Choroid plexus epithelial cell (primary cell): Measurements from ENCODE around the gene LGALS16.

ENCODE experiments used
- DNase-seq: peaks from one replicate; pipeline ENCODE4 v3.0.0-alpha.2; 2010; ENCODE audit warnings: low read depth
- H3K4me3 ChIP-seq: 2 replicates; pipeline ENCODE4 v1.5.1; 2011; ENCODE audit warnings: low read depth, mild to moderate bottlenecking, control low read depth, low read length, moderate library complexity
- TF ChIP-seq, protein P1 (sequence below): conservative IDR thresholded peaks from 2 replicates; pipeline ENCODE4 v1.5.1; 2011; ENCODE audit warnings: low read depth, mild to moderate bottlenecking, control low read depth, inconsistent platforms, low read length, moderate library complexity

Gene LGALS16

DNA sequence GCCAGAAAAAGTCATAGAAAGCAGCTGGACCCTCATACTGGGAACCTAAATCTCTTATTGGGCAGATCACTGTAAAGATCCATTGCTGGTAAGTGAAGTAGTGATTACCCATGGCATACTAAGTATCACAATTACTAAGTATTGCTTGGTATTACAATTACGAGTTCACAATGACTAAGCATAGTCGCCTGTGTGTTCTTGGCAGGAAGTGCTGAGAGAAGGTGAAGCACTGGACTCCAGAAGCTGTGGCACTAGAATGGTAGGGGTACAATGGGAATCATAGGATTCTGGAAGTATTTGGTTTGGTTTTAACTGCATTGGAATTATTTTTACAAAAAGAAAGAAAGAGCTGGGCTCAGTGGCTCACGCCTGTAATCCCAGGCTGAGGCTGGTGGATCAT lies 20.3 kb downstream of the LGALS16 start:
- H3K4me3 ChIP-seq: no peak overlapping the region
- DNase-seq: no peak
- TF ChIP-seq, protein P1, sequence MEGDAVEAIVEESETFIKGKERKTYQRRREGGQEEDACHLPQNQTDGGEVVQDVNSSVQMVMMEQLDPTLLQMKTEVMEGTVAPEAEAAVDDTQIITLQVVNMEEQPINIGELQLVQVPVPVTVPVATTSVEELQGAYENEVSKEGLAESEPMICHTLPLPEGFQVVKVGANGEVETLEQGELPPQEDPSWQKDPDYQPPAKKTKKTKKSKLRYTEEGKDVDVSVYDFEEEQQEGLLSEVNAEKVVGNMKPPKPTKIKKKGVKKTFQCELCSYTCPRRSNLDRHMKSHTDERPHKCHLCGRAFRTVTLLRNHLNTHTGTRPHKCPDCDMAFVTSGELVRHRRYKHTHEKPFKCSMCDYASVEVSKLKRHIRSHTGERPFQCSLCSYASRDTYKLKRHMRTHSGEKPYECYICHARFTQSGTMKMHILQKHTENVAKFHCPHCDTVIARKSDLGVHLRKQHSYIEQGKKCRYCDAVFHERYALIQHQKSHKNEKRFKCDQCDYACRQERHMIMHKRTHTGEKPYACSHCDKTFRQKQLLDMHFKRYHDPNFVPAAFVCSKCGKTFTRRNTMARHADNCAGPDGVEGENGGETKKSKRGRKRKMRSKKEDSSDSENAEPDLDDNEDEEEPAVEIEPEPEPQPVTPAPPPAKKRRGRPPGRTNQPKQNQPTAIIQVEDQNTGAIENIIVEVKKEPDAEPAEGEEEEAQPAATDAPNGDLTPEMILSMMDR: no peak

DNA sequence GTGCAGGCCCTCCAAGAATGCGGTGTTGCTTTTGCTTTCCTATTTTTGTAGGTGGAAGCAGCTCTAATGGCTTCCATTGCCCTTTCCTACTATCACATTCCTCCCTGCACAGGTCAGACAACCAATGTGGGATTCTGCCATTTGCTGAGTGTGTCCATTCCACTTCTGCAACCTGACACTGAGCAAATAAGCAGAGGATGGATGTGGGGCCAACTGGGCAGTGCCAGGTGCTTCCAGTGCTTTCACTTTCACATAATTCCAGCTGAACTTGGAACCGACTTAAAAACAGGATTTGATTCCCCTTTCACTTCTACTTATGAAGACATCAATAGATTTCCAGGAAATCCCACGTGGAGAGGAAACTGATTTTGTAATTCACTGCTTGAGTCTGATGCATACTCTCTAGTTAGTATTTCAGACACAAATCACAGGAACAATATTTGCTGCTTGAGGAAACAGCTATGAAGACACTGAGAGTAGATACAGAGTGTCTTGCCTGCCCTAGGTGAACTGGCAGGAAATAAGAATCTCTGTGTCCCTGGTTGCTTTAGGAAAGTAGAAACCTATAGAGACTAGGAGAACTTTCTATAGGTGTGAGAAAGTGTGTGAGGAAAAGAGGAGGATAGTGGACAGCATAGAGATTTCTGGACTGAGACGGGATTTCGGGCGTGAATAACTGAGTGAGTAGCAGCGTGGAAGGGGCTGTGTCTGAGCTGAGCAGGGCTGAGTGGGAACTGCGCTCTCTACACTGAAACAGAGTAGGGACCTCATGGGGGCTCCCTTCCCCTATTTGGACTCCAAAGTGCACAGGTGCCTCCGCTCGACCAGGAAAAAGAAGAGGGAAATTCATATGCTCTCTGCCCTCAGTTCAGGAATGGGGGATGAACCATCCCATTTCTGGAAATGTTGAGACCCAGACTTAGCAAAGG lies 22.5 kb downstream of the LGALS16 start:
- TF ChIP-seq, protein P1: no peak
- peak; percentile 25 for DNase-seq
- H3K4me3 ChIP-seq: no peak overlapping the region

DNA sequence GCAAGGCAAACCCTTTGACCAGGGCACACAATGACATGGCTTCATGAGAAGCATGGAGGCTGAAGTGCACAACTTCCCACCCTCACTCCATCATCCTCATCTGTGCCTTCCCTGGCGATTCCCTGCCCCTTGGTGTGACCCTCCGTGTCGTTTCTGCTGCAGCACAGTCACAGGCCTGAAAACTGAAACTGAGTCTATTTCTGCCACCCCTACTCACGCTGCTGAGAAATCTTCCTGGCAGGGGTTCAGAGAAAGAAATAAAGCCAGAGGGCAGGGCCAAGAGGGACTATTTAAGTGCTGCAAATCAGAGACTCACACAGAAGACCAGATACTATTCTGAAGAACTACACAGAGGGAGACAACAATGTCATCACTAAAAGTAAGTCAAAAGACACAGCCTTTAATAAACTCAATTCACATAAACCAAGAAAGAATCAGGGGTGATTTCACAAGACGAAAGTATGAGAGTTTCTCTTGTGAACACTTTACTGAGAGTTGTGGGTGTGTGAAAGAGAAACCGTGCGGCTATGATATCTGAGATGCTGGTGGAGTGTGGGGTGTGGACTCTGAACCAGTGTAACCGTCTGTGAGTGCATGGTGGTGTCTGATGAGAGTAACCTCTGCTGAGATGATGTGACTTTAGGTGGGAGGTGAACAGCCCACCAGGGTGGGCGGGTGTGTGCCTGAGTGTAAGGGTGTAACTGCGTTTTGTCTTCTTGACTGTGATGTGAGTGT lies 23.5 kb downstream of the LGALS16 start:
- no peak overlapping the region for H3K4me3 ChIP-seq
- TF ChIP-seq, protein P1: no peak
- no peak for DNase-seq

DNA sequence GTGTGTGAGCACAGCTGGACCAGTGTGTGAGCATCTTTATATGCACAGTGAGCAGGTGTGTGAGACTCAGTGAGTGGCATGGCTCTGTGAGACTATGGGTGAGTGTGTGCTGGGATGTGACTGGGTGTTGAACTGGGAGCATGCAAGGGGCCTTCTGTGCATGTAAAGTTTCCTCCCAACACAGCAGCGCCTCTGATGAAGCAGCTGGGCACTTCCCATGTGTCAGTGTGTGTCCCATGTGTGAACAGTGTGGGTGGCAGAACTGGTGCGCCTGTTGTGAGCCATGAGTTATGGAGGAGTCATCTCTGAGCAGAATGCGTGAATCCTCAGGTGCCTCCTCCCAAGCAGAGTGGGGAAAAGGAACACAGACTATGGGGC lies 24.1 kb downstream of the LGALS16 start:
- DNase-seq: no peak
- TF ChIP-seq, protein P1: no peak
- H3K4me3 ChIP-seq: no peak overlapping the region

DNA sequence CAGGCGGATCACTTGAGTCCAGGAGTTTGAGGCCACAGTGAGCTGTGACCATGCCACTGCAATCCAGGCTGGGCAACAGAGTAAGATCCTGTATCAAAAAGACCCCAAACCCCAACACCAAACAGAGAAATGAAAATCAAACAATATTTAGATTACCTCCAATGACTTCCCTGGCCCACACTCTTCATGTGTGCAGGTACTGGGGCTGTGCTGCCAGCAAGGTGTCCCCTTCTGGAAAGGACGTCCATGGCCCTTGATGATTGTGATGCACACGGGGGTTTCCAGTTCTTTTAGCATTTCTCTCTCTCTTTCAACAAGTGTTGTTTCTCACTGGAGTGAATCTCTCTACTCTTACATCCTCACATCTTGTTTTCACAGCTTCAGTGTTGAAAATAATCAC lies 24.9 kb downstream of the LGALS16 start:
- H3K4me3 ChIP-seq: no peak overlapping the region
- TF ChIP-seq, protein P1: no peak
- no peak for DNase-seq

DNA sequence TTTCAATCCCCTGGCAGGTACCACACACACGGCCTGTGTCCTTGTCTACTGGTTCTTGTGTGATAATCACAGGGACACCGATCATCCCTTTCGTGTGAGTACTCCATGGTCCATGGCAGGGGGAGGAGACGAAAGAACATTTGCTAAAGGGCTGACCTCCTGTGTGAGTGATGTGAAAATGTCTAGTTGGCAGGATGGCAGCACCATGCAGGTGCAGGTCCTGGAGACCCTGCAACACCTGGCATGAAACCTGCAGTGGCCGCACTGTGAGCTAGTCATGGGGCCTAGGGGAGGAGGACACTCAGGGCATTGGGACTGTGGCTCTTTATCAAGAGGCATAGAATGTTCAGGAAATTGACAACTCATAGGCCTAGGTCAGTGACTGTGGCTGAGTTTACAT lies 25.7 kb downstream of the LGALS16 start:
- no peak for DNase-seq
- H3K4me3 ChIP-seq: no peak overlapping the region
- TF ChIP-seq, protein P1: no peak
